ENCODE measurements around the gene PROS1.
A peak's percentile ranks its signal among the peaks of the same experiment; 100 is the strongest.

The PROS1 gene

DNA sequence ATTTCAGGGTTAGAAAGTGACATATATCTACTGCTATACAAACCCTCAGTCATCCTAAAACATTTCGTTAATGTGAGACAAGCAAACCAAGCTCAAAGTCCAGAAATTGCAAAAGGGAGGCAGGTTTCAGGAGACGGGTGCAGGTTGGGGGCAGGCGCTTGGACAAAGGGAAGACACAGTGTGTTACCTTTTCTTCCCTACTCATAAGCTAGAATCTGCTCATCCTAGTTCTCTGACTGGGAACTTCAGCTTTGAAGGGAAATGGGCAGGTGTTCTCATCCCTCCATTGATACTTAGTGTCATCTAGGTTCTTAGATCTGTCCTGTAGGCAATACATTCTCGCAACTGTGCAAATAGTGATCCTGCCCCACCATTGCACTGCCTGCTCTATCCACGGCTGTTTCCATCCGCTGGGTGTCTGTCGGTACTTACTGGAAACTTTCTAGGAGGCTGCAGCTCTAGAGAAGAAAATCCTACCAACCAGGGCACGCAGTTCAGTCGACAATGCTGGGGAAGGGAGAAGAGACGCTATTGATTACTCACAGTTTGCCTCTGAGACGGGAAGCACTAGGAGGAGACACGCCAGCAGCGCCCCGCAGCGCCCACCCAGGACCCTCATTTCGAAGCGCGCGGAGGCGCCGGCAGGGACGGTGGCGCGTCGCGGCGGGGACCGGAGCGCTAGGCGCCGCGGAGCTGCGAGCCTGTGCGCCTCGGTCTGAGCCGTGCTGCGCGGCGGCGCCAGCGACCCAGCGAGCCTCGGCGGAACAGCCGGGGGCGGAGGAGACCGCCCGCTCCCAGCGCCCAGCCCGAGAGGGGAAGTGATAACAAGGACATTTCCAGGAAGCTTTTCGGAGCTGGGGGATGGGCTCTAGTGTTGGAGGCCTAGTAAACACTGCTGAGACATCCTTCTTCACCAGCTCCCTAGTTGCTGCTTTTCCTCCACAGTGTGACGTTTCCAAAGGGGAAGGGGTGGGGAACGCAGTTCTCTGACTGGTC is at the start of gene PROS1:
Gene PROS1, minus strand, starts transcription at position 766 of the 996 bp plus-strand sequence. Its CDS starts 147 bp downstream, at position 619.
- peak; percentile 56 for DNase-seq

DNA sequence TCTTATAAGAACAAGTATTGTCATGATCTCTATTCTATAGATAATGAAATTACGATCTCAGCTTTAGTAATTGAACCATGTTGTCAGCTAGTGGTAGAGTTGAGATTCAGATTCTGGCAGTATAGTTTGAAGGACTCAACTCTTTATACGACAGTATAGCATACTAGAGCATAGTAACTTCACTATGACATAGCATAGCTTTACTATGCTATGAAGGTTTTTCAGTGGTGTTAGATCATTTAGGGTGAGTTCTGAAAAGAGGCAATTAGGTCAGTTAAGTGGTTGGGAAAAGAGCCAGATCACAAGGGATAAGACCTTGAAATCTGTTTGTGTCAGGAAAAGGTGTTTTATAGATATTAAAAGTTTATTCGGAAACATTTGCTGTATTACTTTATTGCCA is 46.6 kb upstream of the PROS1 start:
- no peak for DNase-seq

DNA sequence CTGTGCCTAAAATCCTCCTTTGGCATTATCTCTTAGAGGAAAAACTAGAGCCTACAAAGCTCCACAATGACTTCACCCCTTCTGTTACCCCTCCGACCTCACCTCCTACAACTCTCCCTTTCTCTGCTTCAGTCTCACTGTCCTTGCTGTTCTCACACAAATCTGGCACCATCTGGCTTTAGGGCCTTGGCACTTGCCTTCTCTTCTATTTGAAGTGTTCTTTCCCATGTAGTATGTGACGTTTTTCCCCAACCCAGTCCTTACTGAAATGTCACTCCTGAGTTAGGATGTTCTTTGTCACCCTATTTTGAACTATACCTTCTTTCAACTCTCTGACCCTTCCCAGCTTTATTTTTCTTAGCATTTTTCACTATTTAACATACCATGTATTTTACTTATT is 46.0 kb upstream of the PROS1 start:
- DNase-seq, result no peak

DNA sequence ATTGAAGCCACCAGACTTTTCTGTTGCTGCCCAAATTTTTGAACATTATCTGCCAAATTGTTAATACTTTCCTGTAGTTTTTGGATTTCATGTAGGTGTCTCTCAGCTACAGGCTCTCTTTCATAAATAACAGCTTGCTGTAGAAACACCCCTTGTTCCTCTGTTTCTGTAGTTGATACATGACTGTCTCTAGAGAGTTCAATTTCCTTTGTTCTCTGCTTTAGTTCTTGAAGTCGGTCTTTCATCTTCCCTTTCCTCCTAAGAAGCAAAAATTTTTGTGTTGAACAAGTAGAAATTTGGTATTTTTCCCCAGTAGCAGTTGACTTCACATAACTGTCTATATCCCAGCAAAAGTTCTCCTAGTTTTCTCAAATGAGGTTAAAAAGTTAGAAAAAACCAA is 41.3 kb upstream of the PROS1 start:
- no peak for DNase-seq

DNA sequence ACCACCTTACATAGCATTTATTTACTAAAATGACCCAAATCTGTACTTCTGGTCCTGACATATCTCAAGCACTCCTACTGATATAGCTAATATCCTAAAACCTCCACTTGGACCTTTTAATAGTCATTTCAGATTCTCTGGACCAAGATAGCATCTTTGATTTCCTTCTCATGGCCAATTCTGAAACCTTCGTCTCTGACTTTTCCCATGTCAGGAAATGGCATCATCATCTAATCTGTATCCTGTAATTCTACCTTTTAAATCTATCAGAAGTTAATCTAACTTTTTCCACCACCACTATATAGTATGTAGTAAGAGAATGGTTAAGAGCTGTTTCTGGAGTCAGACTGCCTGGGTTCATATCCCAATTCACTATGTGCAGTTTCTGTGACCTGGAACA is 38.5 kb upstream of the PROS1 start:
- no peak for DNase-seq

DNA sequence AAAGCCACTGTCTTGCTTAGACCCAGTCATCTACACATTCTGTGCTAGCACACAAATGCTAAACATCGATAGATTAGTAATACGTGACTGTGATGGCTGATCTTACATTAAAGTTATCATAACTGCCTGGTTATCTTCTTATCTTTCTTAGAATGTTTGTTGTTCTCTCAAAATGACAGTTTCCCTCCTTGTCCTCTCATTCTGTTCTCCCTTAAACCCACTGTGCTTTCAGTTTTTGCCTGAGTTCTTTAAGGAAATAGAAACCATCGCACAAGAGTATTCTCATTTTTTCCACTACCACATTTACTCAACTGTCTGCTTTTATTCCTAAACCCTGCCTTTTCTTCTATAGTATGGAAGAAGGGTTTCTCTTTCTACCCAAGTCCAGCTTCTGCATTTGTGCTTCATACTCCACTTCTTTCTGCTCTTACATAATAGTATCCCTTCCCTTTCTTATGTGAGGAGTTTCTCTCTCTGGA is 37.6 kb upstream of the PROS1 start:
- DNase-seq, result no peak

DNA sequence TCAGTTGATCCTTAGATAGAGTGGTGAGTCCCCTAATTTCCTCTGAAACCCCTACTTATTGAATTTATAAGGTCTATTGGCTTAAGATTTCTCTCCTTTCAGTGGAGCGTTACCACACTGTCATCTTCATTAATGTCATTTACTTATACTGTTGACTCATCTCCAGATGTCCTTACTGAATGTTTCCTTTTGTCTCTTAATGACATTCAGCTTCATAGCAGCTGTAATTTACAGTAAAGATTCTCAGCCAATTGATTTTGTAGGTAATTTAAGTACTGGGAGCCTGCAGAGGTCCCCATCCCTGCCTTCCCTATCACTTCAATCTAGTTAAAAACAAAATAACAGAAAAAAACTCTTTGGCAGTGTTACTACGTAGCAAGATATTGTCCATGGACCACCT is 35.9 kb upstream of the PROS1 start:
- no peak for DNase-seq

DNA sequence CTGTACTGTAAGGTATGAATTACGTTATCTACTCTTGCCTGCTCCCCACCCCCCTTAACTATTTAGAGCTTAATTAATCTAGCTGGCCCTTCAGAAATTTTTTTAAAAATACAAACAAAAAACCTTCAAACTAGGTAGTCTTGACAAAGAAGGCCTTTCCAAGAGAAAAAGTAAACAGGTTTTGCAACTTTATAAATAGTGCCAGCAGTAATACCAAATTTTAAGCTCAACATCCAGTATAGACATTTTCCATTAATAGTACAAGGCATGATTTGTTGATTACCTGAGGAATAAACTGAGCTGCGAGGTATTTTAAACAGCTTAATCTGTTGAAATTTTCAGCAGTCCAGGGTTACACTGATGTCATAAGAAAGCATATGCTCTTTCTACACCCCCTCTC is 34.6 kb upstream of the PROS1 start:
- DNase-seq, result no peak

DNA sequence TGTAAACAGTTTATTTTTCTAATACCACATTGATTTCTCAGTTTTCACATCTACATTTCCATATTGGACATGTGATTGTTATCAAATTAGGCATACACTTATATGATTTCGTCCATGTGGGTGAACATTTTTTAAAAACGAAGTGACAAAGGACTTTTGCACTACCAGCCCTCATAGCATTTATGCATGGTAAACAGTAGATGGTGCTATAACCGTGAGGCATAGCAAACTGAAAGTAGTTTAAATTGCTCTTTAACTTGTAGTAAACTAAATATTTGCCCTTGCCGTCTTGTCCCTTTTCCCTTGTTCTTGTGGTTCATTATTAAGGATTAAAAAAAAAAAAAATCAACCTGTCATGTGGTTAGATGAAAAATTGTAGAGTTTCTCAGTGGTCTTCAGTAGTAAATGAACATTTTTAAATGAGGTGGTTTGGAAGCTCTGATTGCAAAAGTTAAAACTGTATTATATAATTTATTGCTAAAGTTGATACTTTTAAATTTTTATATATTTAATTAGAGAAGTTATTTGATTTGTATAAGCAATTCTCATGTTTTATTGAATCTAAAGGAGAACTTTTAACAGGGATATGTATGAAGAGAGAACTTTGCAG is 30.7 kb upstream of the PROS1 start:
- no peak for DNase-seq

DNA sequence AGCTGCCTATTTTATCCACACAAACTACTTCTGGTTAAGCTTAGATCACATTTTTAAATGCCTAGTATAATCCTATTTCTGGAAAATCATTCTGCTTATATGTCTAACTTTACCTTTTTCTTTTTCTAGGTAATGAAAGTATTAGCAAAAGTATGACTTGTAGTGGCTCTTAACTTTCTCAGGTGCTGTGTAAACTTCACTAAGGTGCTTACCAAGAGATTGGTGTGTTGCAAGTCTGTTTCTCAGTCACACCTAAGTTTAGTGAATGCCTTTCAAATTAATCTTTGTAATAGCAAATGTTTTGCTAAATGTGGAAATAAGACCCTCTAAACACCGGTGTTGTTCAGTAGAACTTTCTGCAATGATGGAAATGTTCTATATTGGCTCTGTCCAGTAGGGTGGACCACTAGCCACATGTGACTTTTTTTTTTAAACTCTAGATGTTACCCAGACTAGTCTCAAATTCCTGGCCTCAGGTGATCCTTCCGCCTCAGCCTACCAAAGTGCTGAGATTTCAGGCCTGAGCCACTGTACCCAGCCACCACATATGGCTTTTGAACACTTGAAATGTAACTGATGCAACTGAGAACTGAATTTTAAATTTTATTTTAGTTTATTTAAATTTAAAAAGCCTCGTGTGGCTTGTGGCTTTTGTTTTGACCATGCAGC is 28.3 kb upstream of the PROS1 start:
- DNase-seq, result no peak

DNA sequence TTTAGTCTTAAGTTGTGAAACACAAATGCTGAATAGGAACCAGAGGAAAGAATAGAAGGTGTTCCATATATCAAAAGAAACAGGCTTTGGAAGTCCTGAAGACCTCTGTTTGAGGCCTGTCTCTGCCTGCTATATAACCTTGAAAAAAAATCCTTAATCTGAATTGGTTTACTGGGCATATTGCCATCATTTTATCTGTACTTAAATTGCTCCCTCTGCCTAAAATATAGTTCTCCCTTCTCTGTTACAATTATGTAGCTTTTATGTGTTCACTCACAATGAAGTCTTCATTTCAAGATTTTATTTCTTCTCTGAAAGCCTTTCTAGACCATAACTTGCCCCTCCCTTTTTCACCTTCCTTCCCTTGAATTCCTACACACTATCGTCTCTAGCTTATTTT is 27.5 kb upstream of the PROS1 start:
- DNase-seq, result no peak

DNA sequence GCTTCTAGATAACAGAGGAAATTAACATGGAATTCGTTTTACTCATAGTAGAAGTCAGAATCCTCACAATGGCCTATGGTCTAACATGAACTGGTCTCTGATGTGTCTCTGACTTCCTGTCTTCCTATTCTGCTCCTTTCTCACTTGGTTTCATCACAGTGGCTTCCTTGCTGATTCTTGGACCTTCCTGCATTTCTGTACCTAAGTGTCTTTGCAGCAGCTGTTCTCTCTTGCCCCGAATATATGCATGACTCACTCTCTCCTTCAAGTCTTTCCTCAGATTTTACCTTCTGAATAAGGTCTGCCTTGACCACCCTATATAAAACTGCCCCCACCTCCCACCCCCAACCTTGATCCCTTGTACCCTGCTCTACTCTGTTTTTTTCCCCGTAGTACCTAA is 20.4 kb upstream of the PROS1 start:
- no peak for DNase-seq

DNA sequence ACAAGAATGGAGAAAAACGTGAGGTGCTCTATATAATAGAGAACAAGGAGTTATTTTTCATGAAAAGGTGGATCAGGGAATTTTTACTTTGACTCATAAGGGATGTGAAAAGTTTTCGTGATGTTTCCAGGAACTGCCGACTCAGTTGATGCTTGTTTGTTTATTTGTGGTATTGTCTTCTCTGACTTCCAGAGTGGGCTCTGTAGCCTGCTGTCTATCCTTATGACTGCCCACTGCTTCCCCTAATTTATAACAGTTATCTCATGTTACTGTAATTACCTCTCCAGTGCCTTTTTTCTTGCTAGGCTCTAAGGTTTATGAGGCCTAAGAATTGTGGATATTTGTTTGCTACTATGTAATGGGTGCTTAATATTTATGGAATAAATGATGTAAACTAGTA is 18.5 kb upstream of the PROS1 start:
- no peak for DNase-seq

DNA sequence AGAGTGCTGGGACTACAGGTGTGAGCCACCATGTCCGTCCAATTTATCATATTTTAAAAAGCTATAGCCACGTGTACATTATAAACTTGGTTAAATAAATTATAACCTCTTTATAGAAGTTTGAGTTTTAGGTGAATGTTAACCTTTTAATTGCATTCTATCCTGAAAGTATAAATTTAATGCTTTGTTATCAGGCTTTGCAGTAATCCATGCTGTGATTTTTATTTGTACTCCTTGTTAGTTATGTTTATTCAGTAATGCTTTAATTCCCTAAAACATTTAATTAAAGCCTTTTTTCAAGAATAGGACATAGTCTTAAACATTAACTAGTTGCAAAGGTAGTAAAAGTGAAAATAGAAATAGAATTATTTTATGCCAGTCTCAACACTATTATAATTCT is 17.9 kb upstream of the PROS1 start:
- DNase-seq, result no peak

DNA sequence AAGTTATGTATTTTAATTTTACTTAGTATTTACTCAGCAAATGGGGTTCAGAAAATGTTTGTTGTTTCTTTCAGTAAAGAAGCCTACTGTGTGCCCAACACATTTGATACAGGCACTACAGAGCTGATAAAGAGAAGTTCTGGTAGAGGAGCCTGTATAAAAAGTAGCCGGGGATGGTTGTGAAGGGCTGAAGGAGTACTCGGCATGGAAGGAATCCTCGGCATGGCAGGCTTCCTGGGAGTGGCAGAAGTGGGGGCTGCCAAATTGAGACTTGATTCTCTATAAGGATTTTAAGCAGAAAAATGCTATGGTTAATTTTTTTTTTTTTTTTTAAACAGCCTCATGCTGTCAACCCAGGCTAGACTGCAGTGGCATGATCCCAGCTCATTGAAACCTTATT is 15.5 kb upstream of the PROS1 start:
- DNase-seq, result no peak

DNA sequence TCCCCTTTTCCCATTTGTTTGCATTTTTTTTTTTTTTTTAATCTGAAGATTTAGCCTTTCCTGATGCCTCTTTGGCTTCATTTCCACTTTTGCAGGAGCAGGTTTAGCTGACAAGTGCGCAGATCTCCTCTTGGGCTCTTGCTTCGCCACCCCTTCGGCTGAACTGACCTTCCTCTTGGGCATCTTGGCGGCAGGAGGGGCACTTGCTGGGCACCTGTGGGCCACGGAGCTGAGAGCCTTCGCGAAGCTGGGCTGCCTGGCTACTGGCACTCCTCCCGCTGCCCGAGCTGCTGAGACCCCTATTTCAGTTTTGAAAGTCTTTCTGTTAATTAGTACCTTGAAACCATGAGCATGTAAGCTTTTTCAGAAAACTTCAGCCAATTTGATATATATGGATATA is 15.1 kb upstream of the PROS1 start:
- no peak for DNase-seq

DNA sequence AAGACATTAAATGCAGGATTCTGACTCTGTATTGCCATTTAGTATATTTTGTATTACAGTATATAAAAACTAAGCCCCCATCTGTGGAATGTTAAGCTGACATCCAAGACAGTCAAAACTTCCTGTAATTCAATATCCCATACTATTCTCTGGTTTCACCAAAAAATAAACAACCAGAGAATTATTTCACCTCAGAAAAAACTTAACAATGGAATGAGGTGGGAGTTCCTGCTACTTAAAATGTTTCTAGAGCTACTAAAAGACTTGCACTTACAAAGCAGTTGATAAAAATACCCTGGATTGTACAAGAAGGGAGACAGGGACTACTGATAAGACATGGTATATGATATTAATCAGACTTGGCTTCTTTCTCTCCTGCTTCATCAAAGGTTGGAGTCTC is 14.6 kb upstream of the PROS1 start:
- no peak for DNase-seq

DNA sequence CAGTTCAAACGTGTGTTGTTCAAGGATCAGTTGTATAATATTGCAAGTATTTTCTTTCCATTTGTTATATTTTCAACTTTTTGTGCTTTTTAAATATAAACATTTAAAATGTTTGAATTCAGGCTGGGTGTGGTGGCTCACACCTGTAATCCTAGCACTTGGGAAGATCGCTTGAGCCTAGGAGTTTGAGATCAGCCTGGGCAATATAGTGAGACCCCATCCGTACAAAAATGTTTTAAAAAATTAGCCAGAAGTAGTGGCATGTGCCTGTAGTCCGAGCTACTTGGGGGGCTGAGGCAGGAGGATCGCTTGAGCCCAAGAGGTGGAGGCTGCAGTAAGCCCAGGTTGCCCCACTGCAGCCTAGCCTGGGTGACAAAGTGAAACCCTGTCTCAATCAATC is 10.9 kb upstream of the PROS1 start:
- no peak for DNase-seq

DNA sequence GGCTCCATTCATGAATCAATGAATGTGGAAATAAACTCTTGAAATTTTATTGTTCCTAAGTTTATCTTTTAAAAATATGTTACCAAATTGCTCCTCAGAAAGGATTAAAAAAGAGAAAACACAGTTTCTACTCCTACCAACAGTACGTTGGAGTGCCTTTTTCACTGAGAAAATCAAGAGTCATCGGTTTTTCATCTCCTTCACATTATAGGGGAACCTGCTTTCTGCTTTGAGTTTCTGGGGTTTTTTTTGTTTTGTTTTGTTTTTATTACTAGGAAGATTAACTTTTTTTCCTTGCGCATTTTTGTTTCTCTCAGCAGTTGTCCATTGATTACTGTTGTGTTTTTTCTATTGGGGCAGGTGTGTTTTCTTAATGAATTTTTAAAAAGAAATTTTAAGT is 9.7 kb upstream of the PROS1 start:
- no peak for DNase-seq

DNA sequence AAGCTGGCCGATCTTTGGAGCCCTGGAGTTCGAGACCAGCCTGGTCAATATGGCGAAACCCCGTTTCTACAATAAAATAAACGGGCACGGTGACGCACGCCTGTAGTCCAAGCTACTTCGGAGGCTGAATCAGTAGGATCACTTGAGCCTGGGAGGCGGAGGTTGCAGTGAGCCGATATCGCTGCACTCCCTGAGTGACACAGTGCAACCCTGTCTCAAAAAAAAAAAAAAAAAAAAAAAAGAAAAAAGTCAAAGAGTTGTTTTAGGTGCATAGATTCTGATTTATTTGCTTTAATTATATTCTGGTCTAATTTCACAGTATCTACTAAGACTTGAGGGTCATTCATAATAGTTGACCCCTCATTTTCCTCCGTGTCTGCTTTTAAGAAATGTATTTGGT is 8.0 kb upstream of the PROS1 start:
- DNase-seq, result no peak

DNA sequence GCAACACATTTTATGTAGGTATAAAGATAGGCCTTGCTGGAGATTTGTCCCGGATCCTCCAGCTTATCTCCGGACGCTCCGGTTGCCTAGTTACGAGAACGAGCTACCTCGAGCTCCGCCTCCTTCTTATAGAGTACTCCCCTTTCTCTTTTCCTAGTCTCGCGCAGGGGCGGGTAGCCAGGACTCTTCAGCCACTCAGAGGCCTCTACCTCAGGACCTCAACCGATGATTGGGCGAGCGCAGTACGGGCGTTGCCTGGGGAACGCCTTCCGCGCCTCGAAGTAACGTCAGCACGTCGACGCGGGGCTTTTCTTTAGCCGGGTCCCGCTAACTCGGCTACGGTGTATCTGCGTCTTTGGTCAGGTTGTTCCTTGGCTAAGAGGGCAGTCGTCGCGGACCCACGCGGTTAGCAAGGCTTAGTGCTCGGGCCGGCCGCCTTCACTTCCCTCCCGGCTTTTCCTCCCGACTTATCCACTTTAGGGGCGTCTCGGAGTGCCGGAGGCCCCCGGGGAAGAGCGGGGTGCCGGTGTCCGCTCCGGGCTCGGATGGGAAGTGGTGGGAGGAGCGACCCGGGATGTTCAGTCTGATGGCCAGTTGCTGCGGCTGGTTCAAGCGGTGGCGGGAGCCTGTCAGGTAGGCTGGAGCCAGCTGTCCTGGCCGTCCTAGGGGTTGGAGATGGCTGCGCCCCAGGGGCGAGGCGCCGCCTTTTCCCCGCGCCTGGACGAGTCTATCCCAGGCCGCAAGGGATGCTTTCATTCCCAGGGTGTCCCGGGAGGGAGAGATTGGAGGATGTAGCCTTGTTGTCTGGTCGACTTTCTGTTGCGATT is 6.4 kb upstream of the PROS1 start, which contains the start of gene ARL13B:
Gene ARL13B, plus strand, starts transcription at position 306 of the 827 bp plus-strand sequence. Its CDS starts 269 bp downstream, at position 575.
- DNase-seq, result peak; percentile 89

DNA sequence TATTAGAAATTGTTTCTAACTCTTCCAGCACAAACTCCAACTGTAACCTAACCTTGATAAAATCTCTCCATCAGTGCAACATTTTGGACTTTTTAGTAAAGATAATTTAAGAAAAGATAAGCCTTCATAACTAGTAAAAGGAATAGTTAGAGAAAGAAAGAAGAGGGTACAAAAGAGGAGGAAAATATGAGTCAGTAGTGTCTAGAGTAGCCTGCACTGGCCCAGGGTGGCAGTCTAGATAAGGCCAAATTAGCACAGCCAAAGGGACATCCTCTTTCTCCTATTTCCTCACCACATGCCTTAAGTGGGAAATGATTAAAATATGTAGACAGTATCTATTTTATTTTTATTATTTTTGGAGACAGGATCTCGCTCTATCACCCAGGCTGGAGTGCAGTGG is 3.7 kb downstream of the PROS1 start:
- no peak for DNase-seq

DNA sequence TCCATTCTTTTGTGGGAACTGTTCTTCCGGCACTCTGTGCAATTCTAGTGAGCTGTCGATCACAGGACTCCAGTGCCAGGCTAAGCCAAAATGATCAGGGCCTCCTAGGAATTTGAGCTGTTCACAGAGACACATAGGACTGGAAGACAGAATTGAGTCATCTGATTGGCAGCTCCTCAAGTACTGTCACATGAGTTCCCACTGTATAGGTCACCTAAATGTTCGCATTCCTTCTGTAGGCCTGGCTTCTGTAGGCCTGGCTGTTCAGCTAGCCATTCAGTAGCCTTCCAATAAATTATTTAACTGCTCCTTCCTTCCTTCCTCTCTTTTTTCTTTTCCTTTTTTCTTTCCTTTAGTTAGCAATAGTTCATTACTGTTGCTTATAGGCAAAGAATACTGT is 4.3 kb downstream of the PROS1 start:
- no peak for DNase-seq

Data from activated T-cell treated with anti-CD3 and anti-CD28 coated beads, Interleukin-2, amount 50 U/mL, for 1 hour (primary cell).